ENCODE data around the gene TMEM129. TPM values are rescaled to one million over a fixed set of nuclear protein-coding genes. Genes with fewer than 3 reads are reported as not detected.

The TMEM129 gene
- total RNA-seq, 4 donors from 2014 or later, result 64.8 to 138 (median 106) TPM

DNA sequence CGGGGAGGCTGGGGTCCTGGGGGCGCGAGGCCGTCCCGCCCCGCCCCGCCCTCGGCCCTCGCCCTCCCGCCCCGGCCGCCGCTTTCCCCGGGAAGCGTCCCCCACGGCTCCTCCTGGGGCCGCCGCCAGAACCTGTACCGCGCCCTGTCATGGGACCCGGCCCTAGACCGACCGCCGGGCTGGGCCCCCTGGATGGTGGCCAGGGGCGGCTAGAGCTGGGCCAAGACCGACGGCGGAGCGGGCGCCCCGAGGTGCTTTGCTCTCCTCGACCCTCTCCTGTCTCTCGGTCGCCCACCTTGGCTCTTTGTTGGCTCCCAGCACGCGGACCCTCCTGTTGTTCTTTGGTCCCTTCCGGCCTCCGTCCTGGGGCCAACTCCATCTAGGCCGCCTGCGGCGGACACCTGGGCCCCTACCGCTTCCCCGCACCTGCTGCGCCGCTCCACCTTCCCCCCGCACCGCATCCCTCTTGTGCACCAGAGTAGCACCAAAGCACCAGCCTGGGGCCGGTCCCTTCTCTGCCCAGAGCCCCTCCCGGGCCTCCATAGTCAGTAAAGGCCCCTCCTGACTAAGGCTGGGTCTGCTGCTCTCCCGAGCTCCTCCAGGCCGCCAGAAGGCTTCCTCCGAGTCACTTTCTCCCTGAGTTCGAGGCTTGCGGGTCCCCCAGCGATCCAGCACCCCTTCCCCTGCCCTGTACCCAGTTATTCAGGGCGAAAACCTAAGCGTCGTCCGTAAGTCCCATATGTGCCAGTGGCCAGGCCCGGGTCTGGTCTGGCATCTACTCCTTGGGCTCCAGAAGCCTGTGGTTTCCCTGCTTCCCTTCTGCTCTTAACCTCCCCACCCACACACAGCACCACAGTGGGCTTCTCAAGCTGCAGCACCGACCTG is 785 bp upstream of the TMEM129 start:
- 9% methylated on average over 27 of the region's 61 CpGs for WGBS, 2 donors
- Histone ChIP-seq H3K27ac (no peak overlapping the region), H3K4me3 (replicated peaks in 1 of 3) (peak overlapping the region in 1 of 3 donors; percentile 72), H3K9me3 (no peaks in the 10 kb centered on the region), H3K27me3 (no peaks in the 10 kb centered on the region), H3K4me1 (peaks cover 13 to 33% of the 10 kb centered on the region in 2 donors), H3K36me3 (peaks cover 3 to 17% of the 10 kb centered on the region in 2 donors)
- no peak for TF ChIP-seq POLR2A (IDR thresholded peaks at IDR 0.05)
- TF ChIP-seq, protein P1, sequence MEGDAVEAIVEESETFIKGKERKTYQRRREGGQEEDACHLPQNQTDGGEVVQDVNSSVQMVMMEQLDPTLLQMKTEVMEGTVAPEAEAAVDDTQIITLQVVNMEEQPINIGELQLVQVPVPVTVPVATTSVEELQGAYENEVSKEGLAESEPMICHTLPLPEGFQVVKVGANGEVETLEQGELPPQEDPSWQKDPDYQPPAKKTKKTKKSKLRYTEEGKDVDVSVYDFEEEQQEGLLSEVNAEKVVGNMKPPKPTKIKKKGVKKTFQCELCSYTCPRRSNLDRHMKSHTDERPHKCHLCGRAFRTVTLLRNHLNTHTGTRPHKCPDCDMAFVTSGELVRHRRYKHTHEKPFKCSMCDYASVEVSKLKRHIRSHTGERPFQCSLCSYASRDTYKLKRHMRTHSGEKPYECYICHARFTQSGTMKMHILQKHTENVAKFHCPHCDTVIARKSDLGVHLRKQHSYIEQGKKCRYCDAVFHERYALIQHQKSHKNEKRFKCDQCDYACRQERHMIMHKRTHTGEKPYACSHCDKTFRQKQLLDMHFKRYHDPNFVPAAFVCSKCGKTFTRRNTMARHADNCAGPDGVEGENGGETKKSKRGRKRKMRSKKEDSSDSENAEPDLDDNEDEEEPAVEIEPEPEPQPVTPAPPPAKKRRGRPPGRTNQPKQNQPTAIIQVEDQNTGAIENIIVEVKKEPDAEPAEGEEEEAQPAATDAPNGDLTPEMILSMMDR (IDR thresholded peaks at IDR 0.05), result no peak
- intact Hi-C loops (cut with DNase I), result loop anchor here (5.0 to 10.0 kb wide), 2 partner anchors 145 to 367 kb away; no protein-coding TSS in a partner anchor
- DNase-seq, result no peak

DNA sequence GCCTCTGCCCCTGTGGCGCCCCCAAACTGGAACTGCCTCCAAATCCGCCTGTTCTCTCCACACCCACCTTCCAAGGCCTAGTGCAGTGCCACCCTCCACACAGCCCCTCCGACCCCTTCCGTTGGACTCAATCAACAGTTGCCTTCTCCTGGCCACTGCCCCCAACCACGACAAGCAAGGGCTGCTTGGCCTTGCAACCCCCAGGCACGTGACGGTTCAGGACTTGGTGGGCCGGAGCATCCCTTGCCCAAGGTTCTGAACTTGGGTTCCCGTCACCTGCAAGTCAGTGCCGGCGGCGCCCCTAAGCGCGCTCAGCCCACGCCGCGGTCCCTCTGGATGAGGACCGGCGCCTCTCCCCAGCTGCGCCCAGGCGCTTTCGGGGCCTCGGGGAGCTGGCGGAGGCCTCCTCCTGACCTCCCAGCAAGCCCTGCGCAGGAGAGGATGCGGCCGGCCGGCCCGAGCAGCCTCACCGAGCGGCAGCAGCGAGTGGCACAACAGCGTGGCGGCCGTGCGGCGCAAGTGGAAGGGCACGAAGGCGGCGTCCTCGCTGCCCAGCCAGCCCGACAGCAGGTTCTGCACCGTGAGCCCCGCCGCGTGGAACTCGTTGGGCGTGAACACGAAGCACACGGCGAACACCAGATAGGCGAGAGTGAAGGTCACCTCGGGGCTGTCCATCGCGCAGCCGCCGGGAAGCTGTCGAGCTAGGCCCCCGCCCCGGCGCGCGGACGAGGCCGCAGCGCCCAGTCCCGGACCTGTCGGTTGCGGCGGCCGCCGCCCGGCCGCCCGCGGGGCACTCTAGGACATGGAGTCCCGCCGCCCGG is 750 bp downstream of the TMEM129 start:
- H3K4me1 ChIP-seq, result peaks cover 13 to 24% of the 10 kb centered on the region in 2 donors
- peaks cover 3 to 17% of the 10 kb centered on the region in 2 donors for H3K36me3 ChIP-seq
- H3K27me3 ChIP-seq, result no peaks in the 10 kb centered on the region
- DNase-seq, result peak; percentile 59 to 60
- 2 to 11% methylated on average over 7 to 28 of the region's 79 CpGs for WGBS, 2 donors
- intact Hi-C loops (cut with DNase I), result loop anchor here (5.0 to 10.0 kb wide), 2 partner anchors 143 to 366 kb away; no protein-coding TSS in a partner anchor
- H3K4me3 ChIP-seq (replicated peaks in 1 of 3), result peak overlapping the region; percentile 21 to 72 (median 63)
- TF ChIP-seq, protein P1 (IDR thresholded peaks at IDR 0.05), result no peak
- TF ChIP-seq POLR2A (IDR thresholded peaks at IDR 0.05), result no peak
- H3K27ac ChIP-seq, result peak overlapping the region; percentile 72 to 93 (median 88)
- no peaks in the 10 kb centered on the region for H3K9me3 ChIP-seq

DNA sequence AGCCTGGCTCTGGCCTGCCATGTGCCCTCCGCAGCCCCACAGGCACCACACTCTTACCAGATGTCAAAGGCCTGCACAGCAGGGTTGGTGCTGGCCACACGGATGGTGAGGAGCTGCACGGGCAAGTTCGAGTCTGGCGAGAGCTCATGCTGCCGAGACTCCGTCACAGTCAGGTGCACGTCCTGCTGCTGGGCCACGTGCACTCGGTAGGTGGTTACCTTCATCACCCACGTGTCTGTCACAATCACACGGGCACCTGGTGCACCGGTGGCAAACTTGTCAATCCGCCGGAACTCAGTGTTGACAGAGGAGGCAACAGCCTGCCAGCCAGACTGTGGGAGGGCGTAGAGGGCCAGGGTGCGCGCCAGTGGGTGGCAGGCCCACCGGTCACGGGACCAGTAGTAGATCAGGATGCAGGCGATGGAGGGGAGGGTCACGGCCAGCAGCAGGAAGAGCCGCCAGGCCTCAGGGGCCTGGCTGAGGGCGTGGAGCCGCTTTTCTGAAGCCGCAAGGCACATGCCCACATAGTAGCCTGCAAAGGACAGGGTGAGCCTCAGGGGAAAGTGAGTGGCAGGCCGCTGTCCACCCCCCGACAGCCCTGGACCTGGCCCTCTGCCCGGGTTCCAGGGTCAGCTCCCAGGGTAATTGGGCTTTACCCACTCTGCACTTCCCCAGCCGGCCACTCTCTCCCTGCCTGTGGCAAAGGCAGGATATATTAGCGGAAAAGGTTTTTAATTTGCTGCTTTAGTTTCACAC is 2.9 kb downstream of the TMEM129 start:
- TF ChIP-seq, protein P1 (IDR thresholded peaks at IDR 0.05), result no peak
- no peak for TF ChIP-seq POLR2A (IDR thresholded peaks at IDR 0.05)
- WGBS, 2 donors, result 85 to 87% methylated on average over 19 of the region's 31 CpGs
- peaks cover 3 to 17% of the 10 kb centered on the region in 2 donors for H3K36me3 ChIP-seq
- DNase-seq, result no peak
- H3K27ac ChIP-seq, result no peak overlapping the region
- intact Hi-C loops (cut with DNase I), result no loop called here
- peaks cover 13 to 41% of the 10 kb centered on the region in 2 donors for H3K4me1 ChIP-seq
- no peaks in the 10 kb centered on the region for H3K9me3 ChIP-seq
- H3K27me3 ChIP-seq, result no peaks in the 10 kb centered on the region
- no peak overlapping the region for H3K4me3 ChIP-seq (replicated peaks in 1 of 3)

DNA sequence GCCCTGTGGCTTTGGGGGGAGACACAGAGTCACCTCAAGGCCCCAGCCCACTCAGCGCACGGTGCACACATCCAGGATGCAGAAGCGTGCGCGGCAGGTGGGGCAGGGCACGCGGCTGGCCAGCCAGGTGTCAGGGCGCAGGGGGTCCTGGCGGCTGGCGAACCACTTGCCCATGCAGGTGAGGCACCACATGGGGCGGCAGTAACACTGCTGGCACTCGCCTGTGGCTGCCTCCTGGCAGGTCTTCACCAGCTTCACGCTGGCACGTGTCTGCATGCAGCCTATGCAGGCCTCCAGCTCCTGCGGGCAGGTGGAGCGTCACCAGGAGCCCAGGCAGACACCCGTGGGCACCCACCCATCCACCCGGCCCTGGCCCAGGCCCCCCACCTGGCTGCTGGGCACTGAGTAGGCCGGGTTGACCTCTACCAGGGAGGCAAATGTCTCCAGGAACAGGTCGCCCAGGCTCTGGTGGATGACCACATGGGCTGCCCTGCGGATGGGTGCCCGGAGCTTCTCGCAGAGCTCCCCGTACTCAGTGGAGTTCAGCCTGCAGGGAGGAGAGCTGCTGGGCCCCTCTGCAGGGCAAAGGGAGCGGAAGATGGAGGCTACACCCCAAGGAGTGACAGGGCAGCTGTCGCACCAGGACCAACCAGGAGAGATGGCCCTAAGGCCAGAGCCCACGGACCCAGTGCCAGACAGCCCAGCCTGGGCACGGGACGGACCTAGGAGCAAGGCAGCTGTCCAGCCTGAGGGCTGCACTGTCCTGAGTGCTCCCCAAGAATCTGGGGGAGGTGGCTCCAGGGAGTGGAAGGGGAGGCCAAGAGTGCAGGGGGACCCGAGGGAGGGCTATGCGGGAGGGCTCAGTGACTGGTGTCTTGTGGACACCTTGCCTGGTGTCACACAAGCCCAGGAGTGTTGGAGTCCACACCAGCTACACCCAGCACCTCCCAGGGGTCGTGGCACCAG is 3.7 kb downstream of the TMEM129 start:
- TF ChIP-seq, protein P1 (IDR thresholded peaks at IDR 0.05), result no peak
- no peak for TF ChIP-seq POLR2A (IDR thresholded peaks at IDR 0.05)
- H3K27me3 ChIP-seq, result no peaks in the 10 kb centered on the region
- H3K36me3 ChIP-seq, result peaks cover 3 to 17% of the 10 kb centered on the region in 2 donors
- DNase-seq, result no peak
- no peak overlapping the region for H3K27ac ChIP-seq
- WGBS, 2 donors, result 89 to 93% methylated on average over 6 to 19 of the region's 32 CpGs
- H3K4me3 ChIP-seq (replicated peaks in 1 of 3), result no peak overlapping the region
- intact Hi-C loops (cut with DNase I), result no loop called here
- no peaks in the 10 kb centered on the region for H3K9me3 ChIP-seq
- H3K4me1 ChIP-seq, result peaks cover 13 to 44% of the 10 kb centered on the region in 2 donors
